Mucosa of gallbladder (tissue), 1 donor: ENCODE measurements around the gene CHKA. TPM values are rescaled to one million over a fixed set of nuclear protein-coding genes. Genes with fewer than 3 reads are reported as not detected.

ENCODE experiments used
- DNase-seq: peaks from one replicate; pipeline ENCODE4 v3.0.0-alpha.2; 2020; ENCODE audit warnings: low spot score
- total RNA-seq: library from RNA; stranded (reverse); gene quantifications from one replicate; pipeline ENCODE4 v1.2.1, GENCODE V29; 2021
- donor health status: DM: no; HTN: no; CAD: no.

Gene CHKA
- total RNA-seq, 1 donor from 2014 or later: 61.4 TPM

GRCh38 chr11:68074584-68075352 lies 46.4 kb downstream of the CHKA start:
- no peak for DNase-seq

- DNase-seq: no peak
Measured at GRCh38 chr11:68071281-68072048, 49.7 kb downstream of the CHKA start.

- DNase-seq: no peak
Measured at GRCh38 chr11:68067991-68068390, 53.2 kb downstream of the CHKA start.

GRCh38 chr11:68066742-68067141 lies 54.4 kb downstream of the CHKA start:
- no peak for DNase-seq

GRCh38 chr11:68065841-68066240 lies 55.3 kb downstream of the CHKA start:
- DNase-seq: no peak

- DNase-seq: no peak
Measured at GRCh38 chr11:68064926-68065325, 56.3 kb downstream of the CHKA start.

GRCh38 chr11:68061508-68061907 lies 59.7 kb downstream of the CHKA start:
- DNase-seq: no peak

- DNase-seq: no peak
Measured at GRCh38 chr11:68057807-68058206, 63.4 kb downstream of the CHKA start.

- no peak for DNase-seq
Measured at GRCh38 chr11:68056317-68057285, 64.6 kb downstream of the CHKA start.

GRCh38 chr11:68053981-68054812 lies 67.0 kb downstream of the CHKA start:
- no peak for DNase-seq

- DNase-seq: no peak
Measured at GRCh38 chr11:68053117-68053516, 68.1 kb downstream of the CHKA start.

GRCh38 chr11:68052137-68052873 lies 68.9 kb downstream of the CHKA start:
- DNase-seq: no peak

GRCh38 chr11:68051191-68052136 lies 69.7 kb downstream of the CHKA start:
- DNase-seq: no peak

- DNase-seq: no peak
Measured at GRCh38 chr11:68050371-68050841, 70.8 kb downstream of the CHKA start.

- no peak for DNase-seq
Measured at GRCh38 chr11:68049509-68050370, 71.4 kb downstream of the CHKA start.

GRCh38 chr11:68048681-68049508 lies 72.3 kb downstream of the CHKA start:
- DNase-seq: no peak
